ENCODE results near the gene DGLUCY.
"Not testable (repeated sequence)": the region's sequence is repeated elsewhere in the genome, so short reads cannot be mapped to it uniquely, and the experiment has no call there.

Gene DGLUCY

GRCh38 chr14:91088585-91089235, 25.2 kb upstream of the DGLUCY start:
- Histone ChIP-seq H3K36me3 (ENCODE audit: control insufficient read depth, insufficient read depth, low read length) (no peaks in the 10 kb centered on the region), H3K4me3 (ENCODE audit: extremely low read depth, insufficient read depth, low read length, poor library complexity, severe bottlenecking) (no peak overlapping the region), H3K27ac (ENCODE audit: low read depth, low read length, severe bottlenecking) (no peak overlapping the region), H3K4me1 (ENCODE audit: control insufficient read depth, insufficient read depth, low read length, poor library complexity, severe bottlenecking) (no peaks in the 10 kb centered on the region), H3K9me3 (ENCODE audit: control insufficient read depth, low read length) (no peaks in the 10 kb centered on the region)
- WGBS, 2 experiments (ENCODE audit: insufficient coverage in 2 of 2): 86 to 93% methylated on average over 3 of the region's 5 CpGs

- WGBS, 2 experiments (ENCODE audit: insufficient coverage in 2 of 2): 86 to 93% methylated on average over 6 of the region's 7 CpGs
- H3K4me1 ChIP-seq (ENCODE audit: control insufficient read depth, insufficient read depth, low read length, poor library complexity, severe bottlenecking): no peaks in the 10 kb centered on the region
- no peak overlapping the region for H3K4me3 ChIP-seq (ENCODE audit: extremely low read depth, insufficient read depth, low read length, poor library complexity, severe bottlenecking)
- no peaks in the 10 kb centered on the region for H3K36me3 ChIP-seq (ENCODE audit: control insufficient read depth, insufficient read depth, low read length)
- no peaks in the 10 kb centered on the region for H3K9me3 ChIP-seq (ENCODE audit: control insufficient read depth, low read length)
- no peak overlapping the region for H3K27ac ChIP-seq (ENCODE audit: low read depth, low read length, severe bottlenecking)
These were observed 23.8 kb upstream of the DGLUCY start for GRCh38 chr14:91089958-91090535.

- Histone ChIP-seq H3K27ac (ENCODE audit: low read depth, low read length, severe bottlenecking) (no peak overlapping the region), H3K4me3 (ENCODE audit: extremely low read depth, insufficient read depth, low read length, poor library complexity, severe bottlenecking) (no peak overlapping the region), H3K9me3 (ENCODE audit: control insufficient read depth, low read length) (no peaks in the 10 kb centered on the region), H3K4me1 (ENCODE audit: control insufficient read depth, insufficient read depth, low read length, poor library complexity, severe bottlenecking) (no peaks in the 10 kb centered on the region), H3K36me3 (ENCODE audit: control insufficient read depth, insufficient read depth, low read length) (no peaks in the 10 kb centered on the region)
- no CpG with 5 or more reads among the region's 1 CpG for WGBS, 2 experiments (ENCODE audit: insufficient coverage in 2 of 2)
These were observed 23.1 kb upstream of the DGLUCY start for GRCh38 chr14:91090743-91091142.

GRCh38 chr14:91092073-91092472, 21.8 kb upstream of the DGLUCY start:
- H3K4me1 ChIP-seq (ENCODE audit: control insufficient read depth, insufficient read depth, low read length, poor library complexity, severe bottlenecking): no peaks in the 10 kb centered on the region
- WGBS, 2 experiments (ENCODE audit: insufficient coverage in 2 of 2): 96% methylated on average over 2 of the region's 3 CpGs; no CpG with 5 or more reads in 1 of the 2 experiments
- H3K9me3 ChIP-seq (ENCODE audit: control insufficient read depth, low read length): no peaks in the 10 kb centered on the region
- no peak overlapping the region for H3K4me3 ChIP-seq (ENCODE audit: extremely low read depth, insufficient read depth, low read length, poor library complexity, severe bottlenecking)
- H3K36me3 ChIP-seq (ENCODE audit: control insufficient read depth, insufficient read depth, low read length): no peaks in the 10 kb centered on the region
- no peak overlapping the region for H3K27ac ChIP-seq (ENCODE audit: low read depth, low read length, severe bottlenecking)

- not testable (repeated sequence) for H3K9me3 ChIP-seq (ENCODE audit: control insufficient read depth, low read length); H3K27ac ChIP-seq (ENCODE audit: low read depth, low read length, severe bottlenecking); H3K4me3 ChIP-seq (ENCODE audit: extremely low read depth, insufficient read depth, low read length, poor library complexity, severe bottlenecking); H3K36me3 ChIP-seq (ENCODE audit: control insufficient read depth, insufficient read depth, low read length); H3K4me1 ChIP-seq (ENCODE audit: control insufficient read depth, insufficient read depth, low read length, poor library complexity, severe bottlenecking)
- 87 to 91% methylated on average over 10 to 14 of the region's 14 CpGs for WGBS, 2 experiments (ENCODE audit: insufficient coverage in 2 of 2)
These were observed 20.0 kb upstream of the DGLUCY start for GRCh38 chr14:91093743-91094472.

GRCh38 chr14:91094772-91095171, 19.1 kb upstream of the DGLUCY start:
- Histone ChIP-seq H3K4me3 (ENCODE audit: extremely low read depth, insufficient read depth, low read length, poor library complexity, severe bottlenecking) (no peak overlapping the region), H3K27ac (ENCODE audit: low read depth, low read length, severe bottlenecking) (no peak overlapping the region), H3K4me1 (ENCODE audit: control insufficient read depth, insufficient read depth, low read length, poor library complexity, severe bottlenecking) (no peaks in the 10 kb centered on the region), H3K36me3 (ENCODE audit: control insufficient read depth, insufficient read depth, low read length) (no peaks in the 10 kb centered on the region), H3K9me3 (ENCODE audit: control insufficient read depth, low read length) (no peaks in the 10 kb centered on the region)
- WGBS, 2 experiments (ENCODE audit: insufficient coverage in 2 of 2): 91 to 100% methylated on average over 2 to 3 of the region's 4 CpGs

GRCh38 chr14:91095178-91095577, 18.7 kb upstream of the DGLUCY start:
- H3K27ac ChIP-seq (ENCODE audit: low read depth, low read length, severe bottlenecking): no peak overlapping the region
- WGBS, 2 experiments (ENCODE audit: insufficient coverage in 2 of 2): 83 to 91% methylated on average over 5 of the region's 8 CpGs

GRCh38 chr14:91097657-91098056, 16.2 kb upstream of the DGLUCY start:
- H3K4me3 ChIP-seq (ENCODE audit: extremely low read depth, insufficient read depth, low read length, poor library complexity, severe bottlenecking); H3K9me3 ChIP-seq (ENCODE audit: control insufficient read depth, low read length); H3K4me1 ChIP-seq (ENCODE audit: control insufficient read depth, insufficient read depth, low read length, poor library complexity, severe bottlenecking); H3K36me3 ChIP-seq (ENCODE audit: control insufficient read depth, insufficient read depth, low read length); H3K27ac ChIP-seq (ENCODE audit: low read depth, low read length, severe bottlenecking): not testable (repeated sequence)
- WGBS, 2 experiments (ENCODE audit: insufficient coverage in 2 of 2): 94 to 100% methylated on average over 2 of the region's 5 CpGs

More at GRCh38 chr14:91095178-91095577, 18.7 kb upstream of the DGLUCY start:
- no peaks in the 10 kb centered on the region for H3K4me1 ChIP-seq (ENCODE audit: control insufficient read depth, insufficient read depth, low read length, poor library complexity, severe bottlenecking)
- H3K36me3 ChIP-seq (ENCODE audit: control insufficient read depth, insufficient read depth, low read length): no peaks in the 10 kb centered on the region
- H3K4me3 ChIP-seq (ENCODE audit: extremely low read depth, insufficient read depth, low read length, poor library complexity, severe bottlenecking): no peak overlapping the region
- H3K9me3 ChIP-seq (ENCODE audit: control insufficient read depth, low read length): no peaks in the 10 kb centered on the region

GRCh38 chr14:91098591-91098990, 15.3 kb upstream of the DGLUCY start:
- Histone ChIP-seq H3K36me3 (ENCODE audit: control insufficient read depth, insufficient read depth, low read length) (no peaks in the 10 kb centered on the region), H3K27ac (ENCODE audit: low read depth, low read length, severe bottlenecking) (no peak overlapping the region), H3K4me3 (ENCODE audit: extremely low read depth, insufficient read depth, low read length, poor library complexity, severe bottlenecking) (no peak overlapping the region), H3K4me1 (ENCODE audit: control insufficient read depth, insufficient read depth, low read length, poor library complexity, severe bottlenecking) (no peaks in the 10 kb centered on the region), H3K9me3 (ENCODE audit: control insufficient read depth, low read length) (no peaks in the 10 kb centered on the region)
- WGBS, 2 experiments (ENCODE audit: insufficient coverage in 2 of 2): 86 to 100% methylated on average over 1 to 3 of the region's 3 CpGs

GRCh38 chr14:91100102-91100501, 13.8 kb upstream of the DGLUCY start:
- H3K4me3 ChIP-seq (ENCODE audit: extremely low read depth, insufficient read depth, low read length, poor library complexity, severe bottlenecking): no peak overlapping the region
- no peaks in the 10 kb centered on the region for H3K9me3 ChIP-seq (ENCODE audit: control insufficient read depth, low read length)
- no peaks in the 10 kb centered on the region for H3K4me1 ChIP-seq (ENCODE audit: control insufficient read depth, insufficient read depth, low read length, poor library complexity, severe bottlenecking)
- WGBS, 2 experiments (ENCODE audit: insufficient coverage in 2 of 2): 84 to 94% methylated on average over 2 to 4 of the region's 5 CpGs
- no peaks in the 10 kb centered on the region for H3K36me3 ChIP-seq (ENCODE audit: control insufficient read depth, insufficient read depth, low read length)
- H3K27ac ChIP-seq (ENCODE audit: low read depth, low read length, severe bottlenecking): no peak overlapping the region

- Histone ChIP-seq H3K36me3 (ENCODE audit: control insufficient read depth, insufficient read depth, low read length) (no peaks in the 10 kb centered on the region), H3K4me1 (ENCODE audit: control insufficient read depth, insufficient read depth, low read length, poor library complexity, severe bottlenecking) (no peaks in the 10 kb centered on the region), H3K27ac (ENCODE audit: low read depth, low read length, severe bottlenecking) (no peak overlapping the region), H3K9me3 (ENCODE audit: control insufficient read depth, low read length) (no peaks in the 10 kb centered on the region), H3K4me3 (ENCODE audit: extremely low read depth, insufficient read depth, low read length, poor library complexity, severe bottlenecking) (no peak overlapping the region)
- 88 to 90% methylated on average over 6 to 8 of the region's 8 CpGs for WGBS, 2 experiments (ENCODE audit: insufficient coverage in 2 of 2)
These were observed 10.8 kb upstream of the DGLUCY start for GRCh38 chr14:91103116-91103515.

Data from mesodermal cell (in vitro differentiated cells).